GM12864 (cell line): ENCODE results near the gene ROS1.
"Not testable (repeated sequence)": the region's sequence is repeated elsewhere in the genome, so short reads cannot be mapped to it uniquely, and the experiment has no call there.

Experiments
- DNase-seq: peaks from one replicate; pipeline ENCODE4 v3.0.0-alpha.2; 2011; ENCODE audit warnings: low read depth
- H3K4me3 ChIP-seq: 2 replicates; pipeline ENCODE4 v1.5.1; 2011; ENCODE audit warnings: mild to moderate bottlenecking, low read depth, low read length, control low read depth
- TF ChIP-seq, protein P1 (sequence below): IDR thresholded peaks from 2 replicates; pipeline ENCODE4 v1.5.1; 2011; ENCODE audit warnings: low read depth, mild to moderate bottlenecking, moderate library complexity, low read length, control low read depth, inconsistent platforms; ENCODE audit errors: missing control alignments

The ROS1 gene

DNA sequence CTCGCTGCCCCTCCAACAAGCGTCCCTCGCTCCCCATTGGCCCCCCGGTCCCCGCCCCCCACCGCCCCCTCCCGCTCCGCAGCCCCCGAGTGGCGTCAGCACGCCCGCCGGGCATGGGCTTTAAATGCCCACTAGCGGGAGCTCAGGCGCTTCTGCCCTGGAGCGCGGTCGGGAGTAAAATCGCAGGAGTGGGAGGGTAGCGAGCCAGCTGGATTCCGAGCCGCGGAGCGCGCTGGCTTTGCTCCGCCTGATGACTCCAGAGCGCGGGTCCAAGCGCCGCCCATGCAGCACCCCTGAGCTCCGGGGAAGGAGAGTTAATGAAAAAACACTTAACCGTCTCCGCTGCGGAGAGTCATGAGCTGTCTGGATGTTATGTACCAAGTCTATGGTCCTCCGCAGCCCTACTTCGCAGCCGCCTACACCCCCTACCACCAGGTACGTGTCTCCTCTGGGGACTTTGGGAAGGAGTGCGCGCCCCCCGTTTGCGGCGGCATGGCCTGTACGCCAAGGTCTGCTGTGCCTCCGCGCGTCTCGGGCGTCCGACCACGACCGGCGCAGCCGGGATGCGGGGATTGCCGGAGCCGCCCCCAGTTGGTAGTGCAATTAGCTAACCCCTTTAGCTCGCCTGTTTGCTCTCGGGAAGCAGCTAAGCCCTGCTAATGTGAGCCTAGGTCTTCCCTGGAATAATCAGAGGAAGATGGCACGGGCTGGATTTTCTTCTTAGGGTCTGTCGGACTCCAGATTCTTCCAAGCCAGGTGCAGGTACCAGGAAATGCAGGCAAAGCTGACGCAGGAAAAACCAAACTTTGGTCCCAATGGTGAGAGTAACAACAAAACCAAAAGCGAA, 160.1 kb downstream of the ROS1 start, which contains the start of gene VGLL2:
Gene VGLL2, plus strand, starts transcription at position 149 of the 847 bp plus-strand sequence. Its CDS starts 206 bp downstream, at position 355.
- DNase-seq: no peak
- H3K4me3 ChIP-seq: peak within 1 kb of the TSS; percentile 25
- TF ChIP-seq, protein P1, sequence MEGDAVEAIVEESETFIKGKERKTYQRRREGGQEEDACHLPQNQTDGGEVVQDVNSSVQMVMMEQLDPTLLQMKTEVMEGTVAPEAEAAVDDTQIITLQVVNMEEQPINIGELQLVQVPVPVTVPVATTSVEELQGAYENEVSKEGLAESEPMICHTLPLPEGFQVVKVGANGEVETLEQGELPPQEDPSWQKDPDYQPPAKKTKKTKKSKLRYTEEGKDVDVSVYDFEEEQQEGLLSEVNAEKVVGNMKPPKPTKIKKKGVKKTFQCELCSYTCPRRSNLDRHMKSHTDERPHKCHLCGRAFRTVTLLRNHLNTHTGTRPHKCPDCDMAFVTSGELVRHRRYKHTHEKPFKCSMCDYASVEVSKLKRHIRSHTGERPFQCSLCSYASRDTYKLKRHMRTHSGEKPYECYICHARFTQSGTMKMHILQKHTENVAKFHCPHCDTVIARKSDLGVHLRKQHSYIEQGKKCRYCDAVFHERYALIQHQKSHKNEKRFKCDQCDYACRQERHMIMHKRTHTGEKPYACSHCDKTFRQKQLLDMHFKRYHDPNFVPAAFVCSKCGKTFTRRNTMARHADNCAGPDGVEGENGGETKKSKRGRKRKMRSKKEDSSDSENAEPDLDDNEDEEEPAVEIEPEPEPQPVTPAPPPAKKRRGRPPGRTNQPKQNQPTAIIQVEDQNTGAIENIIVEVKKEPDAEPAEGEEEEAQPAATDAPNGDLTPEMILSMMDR: no peak

DNA sequence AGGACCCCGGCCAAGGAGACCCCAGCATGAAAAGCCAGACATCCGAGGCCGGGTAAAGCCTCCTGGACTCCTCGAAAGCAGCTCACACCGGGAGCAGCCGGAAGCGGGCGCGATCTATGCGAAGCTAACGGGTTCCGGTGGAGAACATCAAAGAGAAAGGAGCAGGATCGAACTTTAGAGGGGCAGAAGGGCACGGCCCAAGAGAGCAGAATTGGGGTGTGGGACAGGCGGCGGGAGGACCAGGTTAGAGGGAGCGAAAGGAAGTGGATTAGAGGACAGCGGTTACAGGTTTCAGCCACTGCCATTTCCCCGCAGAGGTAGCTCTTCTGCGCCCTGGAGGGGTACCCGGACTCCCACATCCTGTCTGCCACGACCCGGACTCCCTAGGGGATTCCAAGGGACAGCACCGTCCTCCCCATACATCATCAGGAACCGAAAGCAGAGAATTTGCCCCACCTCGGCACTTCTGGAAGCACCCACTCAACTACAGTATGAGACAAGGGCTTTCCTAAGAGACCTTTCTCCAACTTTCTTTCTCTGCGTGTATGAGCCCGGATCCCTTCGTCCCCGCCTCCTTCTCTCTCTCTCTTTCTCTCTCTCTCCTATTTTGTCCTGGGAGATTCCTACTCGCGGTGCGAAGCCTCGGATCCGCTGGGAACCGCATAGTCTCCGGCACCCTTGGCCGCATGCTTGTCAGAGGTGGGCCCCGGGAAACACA, 160.9 kb downstream of the ROS1 start:
- peak overlapping the region; percentile 25 for H3K4me3 ChIP-seq
- DNase-seq: no peak
- TF ChIP-seq, protein P1: no peak

DNA sequence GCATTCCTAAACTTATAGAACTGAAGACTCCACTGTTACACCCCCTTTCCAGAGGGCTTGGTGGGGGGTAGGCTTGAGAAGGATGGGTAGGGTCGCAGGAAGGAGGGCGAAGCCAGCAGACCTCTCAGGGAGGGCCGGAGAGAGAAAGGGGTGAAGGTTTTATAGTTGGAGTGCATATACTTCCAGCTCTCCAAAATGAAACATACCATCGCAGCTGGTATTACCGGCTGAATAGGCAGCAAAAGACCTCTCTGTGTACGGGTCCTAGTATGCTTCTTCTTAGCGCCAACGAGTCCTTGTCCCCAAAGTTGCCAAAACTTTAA, 161.4 kb downstream of the ROS1 start:
- no peak overlapping the region for H3K4me3 ChIP-seq
- TF ChIP-seq, protein P1: no peak
- no peak for DNase-seq

DNA sequence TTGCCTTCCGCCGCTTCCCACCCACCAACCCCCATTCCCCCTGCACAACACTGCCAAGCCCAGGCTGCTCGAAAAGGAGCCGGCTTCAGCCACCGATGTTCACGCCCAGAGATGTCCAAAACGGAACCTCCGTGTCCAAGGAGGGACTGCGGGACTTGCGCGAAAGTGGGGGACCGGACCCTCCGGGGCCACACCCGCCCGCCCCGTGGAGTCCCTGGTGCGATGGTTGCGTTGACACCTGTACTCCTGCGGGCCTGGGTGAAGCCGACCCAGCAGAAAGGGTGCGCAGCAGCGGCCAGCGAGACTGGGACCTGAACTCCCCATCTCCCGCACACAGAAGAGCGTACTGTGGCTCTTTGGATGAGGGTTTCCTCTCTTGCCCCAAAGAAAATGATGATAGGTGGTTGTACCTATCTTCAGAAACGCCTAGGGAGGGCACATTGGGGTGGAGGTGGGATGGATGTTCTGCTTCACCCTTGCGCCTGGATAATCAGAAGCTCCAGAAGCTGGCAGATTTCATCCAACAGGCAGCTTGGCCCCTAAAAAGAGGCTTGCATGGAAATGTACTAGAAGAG, 162.3 kb downstream of the ROS1 start:
- no peak overlapping the region for H3K4me3 ChIP-seq
- DNase-seq: no peak
- TF ChIP-seq, protein P1: no peak

DNA sequence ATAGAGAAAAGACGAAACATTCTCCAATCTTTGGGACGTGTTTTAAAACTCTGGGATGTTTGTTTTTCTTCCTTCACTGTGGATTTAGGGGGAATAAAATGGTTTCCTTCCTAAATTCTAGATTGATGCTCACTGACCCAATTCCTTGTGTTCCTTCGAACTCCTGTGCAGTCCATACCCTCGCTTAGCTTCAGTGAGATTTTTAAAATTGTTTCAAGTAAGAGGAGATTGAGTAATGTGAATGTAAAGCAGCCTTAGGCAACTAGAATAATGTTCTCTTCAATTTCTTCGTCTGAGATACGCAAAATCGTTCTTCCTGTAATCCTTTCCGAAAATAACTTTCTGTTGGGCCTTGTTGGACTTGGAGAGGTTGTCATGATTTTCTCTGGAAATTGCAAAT, 162.9 kb downstream of the ROS1 start:
- no peak for DNase-seq
- TF ChIP-seq, protein P1: no peak

DNA sequence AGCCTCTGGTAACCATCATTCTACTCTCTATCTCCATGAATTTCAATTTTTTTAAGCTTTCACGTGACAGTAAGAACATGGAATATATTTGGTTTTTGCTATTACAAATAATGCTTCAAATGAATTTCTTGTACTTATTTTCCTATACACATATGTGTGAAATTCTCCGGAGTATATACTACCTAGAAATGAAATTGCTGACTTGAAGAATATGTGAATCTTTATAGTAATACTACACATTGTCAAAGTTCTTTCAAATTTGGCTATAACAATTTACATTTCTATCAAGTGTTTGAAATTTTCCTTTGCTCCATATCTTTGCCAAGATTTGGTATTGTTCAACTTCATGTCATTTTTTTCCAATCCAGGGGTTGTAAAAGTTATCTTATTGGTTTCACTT, 172.0 kb downstream of the ROS1 start:
- H3K4me3 ChIP-seq: no peak overlapping the region
- no peak for DNase-seq
- TF ChIP-seq, protein P1: no peak

More for the DNA sequence above, 162.9 kb downstream of the ROS1 start:
- no peak overlapping the region for H3K4me3 ChIP-seq

DNA sequence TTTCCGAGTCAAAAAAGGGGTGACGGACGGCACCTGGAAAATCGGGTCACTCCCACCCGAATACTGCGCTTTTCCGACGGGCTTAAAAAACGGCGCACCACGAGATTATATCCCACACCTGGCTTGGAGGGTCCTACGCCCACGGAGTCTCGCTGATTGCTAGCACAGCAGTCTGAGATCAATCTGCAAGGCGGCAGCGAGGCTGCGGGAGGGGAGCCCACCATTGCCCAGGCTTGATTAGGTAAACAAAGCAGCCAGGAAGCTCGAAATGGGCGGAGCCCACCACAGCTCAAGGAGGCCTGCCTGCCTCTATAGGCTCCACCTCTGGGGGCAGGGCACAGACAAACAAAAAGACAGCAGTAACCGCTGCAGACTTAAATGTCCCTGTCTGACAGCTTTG, 180.8 kb downstream of the ROS1 start:
- DNase-seq, H3K4me3 ChIP-seq: not testable (repeated sequence)

DNA sequence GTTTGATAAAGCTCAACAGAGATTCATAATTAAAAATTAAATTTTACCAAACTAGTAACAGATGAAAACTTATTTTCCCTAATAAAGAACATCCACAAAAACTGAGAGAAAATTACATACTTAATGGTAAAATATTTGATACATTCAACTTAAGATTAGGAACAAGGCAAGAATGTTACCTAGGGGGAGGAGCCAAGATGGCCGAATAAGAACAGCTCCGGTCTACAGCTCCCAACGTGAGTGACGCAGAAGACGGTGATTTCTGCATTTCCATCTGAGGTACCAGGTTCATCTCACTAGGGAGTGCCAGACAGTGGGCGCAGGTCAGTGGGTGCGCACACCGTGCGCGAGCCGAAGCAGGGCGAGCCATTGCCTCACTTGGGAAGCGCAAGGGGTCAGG, 181.2 kb downstream of the ROS1 start:
- H3K4me3 ChIP-seq, DNase-seq: not testable (repeated sequence)
